Measurements from ENCODE around the gene TWNK.
"Not testable (repeated sequence)": the region's sequence is repeated elsewhere in the genome, so short reads cannot be mapped to it uniquely, and the experiment has no call there.

Gene TWNK

DNA sequence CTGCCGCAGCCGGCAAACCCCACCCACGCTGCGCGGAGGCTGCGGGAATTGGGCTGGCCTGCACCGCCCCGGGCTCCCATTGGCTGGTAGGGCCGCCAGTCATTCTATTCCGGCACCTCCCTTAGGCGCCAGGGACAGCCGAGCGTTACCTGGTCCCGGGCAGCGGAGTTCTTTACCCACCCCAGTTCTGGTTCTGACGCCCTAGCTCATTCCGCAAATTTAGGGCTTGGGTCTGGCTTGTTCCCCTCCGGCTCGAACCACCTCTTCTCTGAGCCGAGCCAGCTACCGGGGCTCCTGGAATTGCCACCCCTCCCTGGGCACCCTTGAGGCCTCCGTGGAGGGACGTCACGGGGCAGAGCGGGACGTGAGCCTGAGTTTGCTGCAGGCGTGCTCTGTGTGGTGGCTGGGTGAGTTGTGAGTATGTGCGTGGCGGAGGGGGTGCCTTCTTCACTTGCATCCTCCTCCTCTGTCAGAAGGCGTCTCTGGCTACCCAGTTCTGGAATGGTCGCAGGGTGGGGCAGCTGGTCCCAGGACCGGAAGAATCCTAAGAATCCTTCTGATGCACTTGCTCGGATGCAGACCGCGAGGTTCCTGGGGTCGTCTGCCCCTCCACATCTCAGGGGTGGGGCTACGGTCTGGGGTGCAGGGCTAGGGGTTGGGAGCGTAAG is 43.9 kb downstream of the TWNK start, which contains the start of the genes PDZD7 and SFXN3:
Gene PDZD7 (minus strand): TSS at position 2 of the 668 bp plus-strand sequence. CDS start 910 bp downstream, outside the sequence.
Gene SFXN3 (plus strand): TSS at position 107 of the 668 bp plus-strand sequence. CDS start 3,461 bp downstream, outside the sequence.
- DNase-seq (ENCODE audit: low spot score), result peak; percentile 93

DNA sequence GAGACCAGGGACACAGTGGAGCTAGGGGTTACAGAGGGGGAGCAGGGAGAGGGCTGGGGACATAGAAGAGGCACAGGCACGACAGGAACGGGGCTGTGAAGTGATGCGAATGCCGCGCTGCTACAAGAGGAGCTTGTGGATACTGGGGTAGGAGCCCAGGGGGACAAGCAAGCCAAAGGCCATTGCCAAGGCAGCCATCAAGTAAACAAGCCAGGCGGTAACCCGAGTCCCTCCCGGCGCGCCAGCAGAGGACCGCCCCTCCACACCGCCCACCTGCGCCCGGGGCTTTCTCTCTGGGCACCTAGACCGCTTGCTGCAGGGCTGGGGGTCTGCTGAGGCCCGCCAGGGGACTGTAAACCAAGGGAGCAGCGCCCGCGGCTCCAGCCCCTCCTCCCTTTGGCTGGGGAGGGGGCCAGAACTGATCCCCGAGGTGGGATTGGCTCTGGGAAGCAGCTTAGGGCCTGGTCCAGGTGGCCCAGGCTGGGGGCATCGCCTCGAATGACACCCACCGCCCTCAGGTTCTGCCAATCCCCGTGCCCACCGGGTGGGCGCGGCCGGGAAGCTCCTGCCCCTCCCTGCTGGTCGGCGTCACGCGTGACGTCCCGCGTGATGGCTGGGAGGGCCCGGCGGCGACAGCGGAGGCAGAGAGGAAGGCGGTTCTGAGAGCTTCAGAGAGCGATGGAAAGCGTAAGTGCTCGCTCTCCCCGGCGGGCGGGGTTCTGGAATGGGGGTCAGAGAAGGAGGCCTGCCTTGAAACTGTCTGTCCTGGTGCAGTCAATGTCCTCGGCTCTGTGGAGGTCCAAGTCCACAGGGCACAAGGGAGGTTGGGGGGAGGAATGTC is 44.7 kb downstream of the TWNK start:
- peak; percentile 60 for DNase-seq (ENCODE audit: low spot score)

DNA sequence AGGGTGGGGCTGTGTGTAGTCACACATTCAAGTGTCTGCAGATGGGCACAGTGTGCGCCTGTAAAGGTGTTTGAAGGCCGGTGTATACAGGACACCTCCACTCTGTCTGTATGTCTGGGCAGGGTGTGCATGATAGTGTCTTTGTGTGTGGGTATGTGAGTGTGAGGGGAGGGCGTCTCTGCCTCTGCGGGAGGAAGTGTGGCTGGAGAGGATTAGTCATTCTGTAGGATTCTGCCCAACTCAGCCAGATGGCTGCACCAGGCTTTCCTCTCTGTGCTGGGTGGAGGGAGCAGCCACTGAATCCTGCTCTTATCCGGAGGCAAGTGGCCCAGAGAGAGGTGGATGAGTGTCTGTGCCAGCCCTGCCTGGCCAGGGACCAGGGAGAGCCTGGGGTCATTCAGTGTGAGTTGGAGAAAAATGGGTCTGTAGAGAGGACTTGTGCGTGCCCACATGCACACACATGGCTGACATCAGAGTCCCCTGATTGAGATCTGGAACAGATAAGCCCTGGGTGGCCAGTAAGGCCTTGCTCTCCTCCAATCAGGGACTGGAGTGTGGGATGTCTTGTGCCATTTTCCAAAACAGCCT is 45.4 kb downstream of the TWNK start:
- DNase-seq (ENCODE audit: low spot score), result peak; percentile 84

DNA sequence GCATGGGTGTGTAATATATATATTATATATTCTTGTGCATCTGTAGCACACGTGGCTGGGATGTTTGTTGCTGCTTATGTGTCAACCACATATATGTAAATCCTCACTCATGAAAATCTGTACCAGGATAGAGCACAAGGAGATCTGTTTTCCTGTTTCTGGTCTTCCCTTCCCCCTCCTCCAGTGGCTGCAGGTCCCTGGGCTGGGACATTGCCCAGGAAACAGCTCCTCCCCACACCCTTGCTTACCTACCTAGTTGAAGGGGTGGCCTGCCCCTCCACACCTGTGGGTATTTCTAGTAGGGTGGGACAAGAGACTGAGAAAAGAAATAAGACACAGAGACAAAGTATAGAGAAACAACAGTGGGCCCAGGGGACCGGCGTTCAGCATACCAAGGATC is 45.9 kb downstream of the TWNK start:
- no peak for DNase-seq (ENCODE audit: low spot score)

DNA sequence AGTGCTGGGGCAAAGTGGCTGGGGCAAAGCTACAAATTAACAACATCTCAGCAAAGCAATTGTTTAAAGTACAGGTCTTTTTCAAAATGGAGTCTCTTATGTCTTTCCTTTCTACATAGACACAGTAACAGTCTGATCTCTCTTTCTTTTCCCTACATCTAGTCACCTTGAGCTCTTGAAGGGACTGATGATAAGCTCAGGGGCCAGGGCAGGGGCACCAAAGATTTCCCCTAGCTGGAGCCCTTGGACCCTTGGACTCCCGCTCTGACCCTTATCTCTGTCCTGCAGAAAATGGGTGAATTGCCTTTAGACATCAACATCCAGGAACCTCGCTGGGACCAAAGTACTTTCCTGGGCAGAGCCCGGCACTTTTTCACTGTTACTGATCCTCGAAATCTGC is 47.1 kb downstream of the TWNK start:
- DNase-seq (ENCODE audit: low spot score), result not testable (repeated sequence)

DNA sequence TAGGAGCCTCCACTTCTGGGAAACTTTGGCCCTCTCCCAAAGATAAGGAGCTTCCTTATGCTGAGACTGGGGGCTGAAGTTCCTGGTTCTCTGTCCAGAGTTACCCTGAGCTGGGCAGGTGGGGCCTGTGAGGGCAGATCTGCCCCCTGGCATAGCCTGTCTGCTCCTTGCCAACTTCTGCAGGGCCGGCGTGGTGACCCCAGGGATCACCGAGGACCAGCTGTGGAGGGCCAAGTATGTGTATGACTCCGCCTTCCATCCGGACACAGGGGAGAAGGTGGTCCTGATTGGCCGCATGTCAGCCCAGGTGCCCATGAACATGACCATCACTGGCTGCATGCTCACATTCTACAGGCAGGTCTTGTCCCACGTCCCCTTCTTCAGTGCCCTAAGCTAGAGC is 48.0 kb downstream of the TWNK start:
- no peak for DNase-seq (ENCODE audit: low spot score)

DNA sequence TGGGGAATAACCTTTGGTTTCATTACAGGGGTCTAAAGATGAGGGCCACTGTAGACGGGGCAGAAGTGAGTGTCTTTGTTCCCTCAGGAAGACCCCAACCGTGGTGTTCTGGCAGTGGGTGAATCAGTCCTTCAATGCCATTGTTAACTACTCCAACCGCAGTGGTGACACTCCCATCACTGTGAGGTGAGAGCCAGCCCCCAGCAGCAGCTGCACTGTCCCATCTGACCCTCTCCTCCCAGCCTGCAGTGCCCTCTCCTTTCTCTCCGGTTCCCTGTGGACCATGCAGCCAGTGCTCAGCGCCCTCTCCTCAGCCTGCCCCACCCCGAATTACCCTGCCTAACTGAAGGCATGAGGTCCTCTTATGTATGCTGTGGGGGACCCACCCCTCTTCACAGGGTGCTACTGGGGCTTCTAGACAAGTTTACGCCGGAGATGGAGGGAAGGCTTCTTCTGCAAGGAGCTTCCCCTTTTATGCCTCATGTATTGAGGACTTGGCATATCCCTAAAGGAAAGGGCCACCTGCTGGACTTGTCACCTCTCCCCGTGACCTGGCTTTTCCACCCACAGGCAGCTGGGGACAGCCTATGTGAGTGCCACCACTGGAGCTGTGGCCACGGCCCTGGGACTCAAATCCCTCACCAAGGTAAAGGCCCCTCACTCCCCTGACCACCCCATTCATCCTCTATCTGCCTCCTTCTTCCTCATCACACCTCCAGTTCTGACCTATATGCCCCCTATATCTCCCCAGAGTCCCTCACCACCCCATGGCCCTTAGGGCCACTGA is 48.8 kb downstream of the TWNK start:
- DNase-seq (ENCODE audit: low spot score), result no peak

DNA sequence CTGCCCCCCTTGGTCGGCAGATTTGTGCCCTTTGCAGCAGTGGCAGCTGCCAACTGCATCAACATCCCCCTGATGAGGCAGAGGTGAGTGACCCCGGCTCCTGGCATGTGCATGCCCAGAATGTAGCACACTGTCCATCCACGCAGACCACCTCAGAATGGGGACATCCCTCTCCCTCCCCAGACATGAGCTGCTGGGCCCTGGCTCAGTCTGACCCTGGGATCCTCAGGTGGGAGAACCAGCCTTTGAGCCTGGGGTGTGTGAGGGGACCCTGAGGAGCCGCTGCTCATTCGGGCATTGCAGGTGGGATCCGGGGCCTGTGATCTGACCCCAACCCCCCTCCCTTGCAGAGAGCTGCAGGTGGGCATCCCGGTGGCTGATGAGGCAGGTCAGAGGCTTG is 49.4 kb downstream of the TWNK start:
- DNase-seq (ENCODE audit: low spot score), result no peak

DNA sequence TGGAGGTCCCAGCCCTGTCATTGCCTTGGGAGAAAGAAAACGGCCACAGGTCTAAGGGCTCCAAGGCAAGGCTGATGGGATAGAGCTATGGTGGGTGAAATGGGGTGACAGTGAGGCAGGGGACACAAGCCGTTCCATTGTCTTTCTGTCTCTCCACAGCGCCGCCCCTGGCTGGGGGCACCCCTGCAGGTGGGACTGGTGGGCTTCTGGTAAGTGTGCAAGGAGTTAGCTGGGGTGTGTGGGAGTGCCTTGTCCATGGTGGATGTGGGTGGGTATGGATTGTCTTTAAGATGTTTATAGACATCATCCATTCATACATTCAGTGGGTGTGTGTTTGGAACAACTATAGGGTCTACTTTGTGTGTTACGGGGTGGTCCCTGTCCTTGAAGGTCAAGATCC is 51.1 kb downstream of the TWNK start:
- DNase-seq (ENCODE audit: low spot score), result no peak

DNA sequence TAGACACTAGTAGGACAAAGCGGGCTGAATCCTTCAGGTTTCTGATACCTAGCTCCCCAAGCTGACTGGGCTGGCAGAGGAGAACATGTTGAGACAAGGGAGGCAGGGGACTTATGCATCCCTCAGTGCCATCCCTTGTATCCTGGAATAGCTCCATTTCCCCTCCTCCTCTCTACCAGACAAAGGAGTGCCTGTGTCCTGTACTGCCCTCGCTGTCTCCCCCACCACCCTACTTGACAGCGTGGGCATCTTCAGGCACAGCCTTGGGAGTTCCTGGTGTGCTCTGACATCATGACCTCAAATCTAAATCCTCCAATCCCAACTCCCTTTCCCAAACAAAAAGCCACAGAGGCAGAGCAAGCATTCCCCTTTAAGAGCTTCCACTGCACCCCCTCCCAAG is 52.7 kb downstream of the TWNK start:
- no peak for DNase-seq (ENCODE audit: low spot score)

DNA sequence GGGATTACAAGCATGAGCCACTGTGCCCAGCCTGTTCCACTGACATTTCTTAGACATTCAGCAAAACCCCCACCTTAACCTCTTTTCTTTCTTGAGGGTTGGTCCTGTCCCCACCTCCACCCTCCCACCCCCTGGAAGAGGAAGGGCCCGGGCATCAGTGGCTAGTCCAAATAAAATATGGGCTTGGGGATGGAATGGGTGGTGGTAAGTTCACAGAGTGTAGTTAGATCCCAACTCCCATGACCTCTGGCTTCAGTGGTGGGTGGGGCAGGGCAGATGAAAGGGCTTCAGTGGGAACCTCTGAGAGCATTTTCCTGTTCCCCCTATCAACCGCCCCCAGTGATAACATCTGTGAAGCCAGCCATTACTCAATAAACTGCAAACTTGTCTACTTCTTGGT is 53.5 kb downstream of the TWNK start:
- no peak for DNase-seq (ENCODE audit: low spot score)

DNA sequence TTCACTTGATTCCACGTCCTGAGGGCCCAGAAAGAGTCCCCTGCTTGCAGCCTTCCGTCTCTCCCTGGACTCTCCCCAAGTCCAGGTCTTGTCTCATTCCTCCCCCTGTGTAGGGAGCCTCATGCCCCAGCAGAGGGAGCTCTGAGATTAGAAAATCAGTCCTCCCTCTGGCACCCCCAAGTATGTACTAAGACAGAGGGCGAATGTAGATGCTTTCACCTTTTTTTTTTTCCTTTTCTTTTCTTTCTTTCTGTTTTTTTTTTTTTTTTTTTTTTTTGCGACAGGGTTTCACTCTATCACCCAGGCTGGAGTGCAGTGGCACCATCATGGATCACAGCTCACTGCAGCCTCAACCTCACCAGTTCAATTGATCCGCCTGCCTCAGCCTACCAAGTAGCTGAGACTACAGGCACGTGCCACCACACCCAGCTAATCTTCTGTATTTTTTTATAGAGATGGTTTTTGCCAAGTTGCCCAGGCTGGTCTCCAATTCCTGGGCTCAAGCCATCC is 54.0 kb downstream of the TWNK start:
- DNase-seq (ENCODE audit: low spot score), result peak; percentile 89

DNA sequence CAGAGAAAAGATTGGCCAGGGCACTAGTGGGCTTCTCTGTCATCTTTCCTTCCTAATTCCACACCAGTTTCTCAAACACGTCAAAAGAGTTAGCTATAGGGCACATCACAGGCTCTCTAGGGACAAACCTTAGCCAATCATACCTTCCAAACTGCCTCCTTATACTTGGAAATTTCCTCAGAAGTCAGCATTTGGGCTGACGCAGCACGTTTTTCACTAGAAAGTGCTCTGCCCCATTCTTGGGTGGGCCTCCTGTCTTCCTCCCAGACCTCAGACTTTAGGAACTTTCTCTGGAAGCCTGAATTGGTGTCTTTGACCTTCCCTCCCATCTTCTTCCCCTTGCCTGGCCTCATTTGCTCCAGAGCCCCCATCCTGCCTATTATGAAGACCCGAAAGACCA is 54.8 kb downstream of the TWNK start:
- DNase-seq (ENCODE audit: low spot score), result no peak

DNA sequence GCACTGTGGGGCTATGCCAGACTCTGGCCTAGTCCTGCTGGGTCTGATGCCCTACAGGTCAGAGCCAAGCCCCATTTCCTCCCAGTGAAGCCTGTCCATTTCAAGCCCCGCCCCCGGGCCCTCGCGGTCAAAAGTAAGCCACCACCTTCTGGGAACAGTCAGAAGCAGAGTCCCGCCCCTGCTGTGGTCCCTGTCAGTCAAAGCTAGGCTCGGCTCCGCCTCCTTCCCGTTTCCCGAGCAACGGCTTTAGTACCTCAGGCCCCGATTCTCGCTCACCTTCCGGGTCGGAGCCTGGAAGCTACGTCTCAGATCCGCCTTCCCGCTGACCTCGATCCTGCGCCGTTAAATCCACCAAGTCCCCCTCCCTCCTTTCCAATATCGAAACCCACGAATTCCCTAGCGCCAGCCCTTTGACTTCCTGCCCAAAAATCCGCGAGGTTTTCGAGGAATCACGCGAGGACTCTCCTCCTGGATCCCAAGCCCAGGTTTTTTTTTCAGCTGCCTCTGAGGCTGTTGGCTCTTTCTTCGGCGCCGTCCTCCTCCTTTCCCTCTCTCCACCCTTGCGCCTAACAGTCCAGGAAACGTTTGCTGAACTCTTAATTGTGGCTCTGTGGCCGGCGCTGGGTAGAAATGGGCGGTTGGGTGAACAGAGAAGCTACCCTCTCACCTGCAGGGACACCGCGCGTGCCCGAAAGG is 55.5 kb downstream of the TWNK start:
- DNase-seq (ENCODE audit: low spot score), result peak; percentile 97

DNA sequence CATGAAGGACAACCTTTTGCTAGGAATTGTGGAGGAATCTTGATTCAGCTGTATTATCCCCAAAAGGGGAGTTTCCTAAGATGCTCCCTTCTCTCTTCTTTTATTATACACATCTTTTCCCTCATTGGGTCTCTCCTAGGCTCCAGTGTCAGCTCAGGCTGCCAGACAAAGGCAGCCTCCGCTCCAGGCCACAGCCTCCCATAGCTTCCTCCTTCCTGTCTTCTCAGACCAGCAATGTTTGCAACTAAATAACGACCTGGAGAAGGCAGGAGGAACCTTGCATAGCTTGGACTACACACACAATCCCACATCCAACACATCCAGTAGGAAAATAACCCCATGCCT is 56.0 kb downstream of the TWNK start:
- no peak for DNase-seq (ENCODE audit: low spot score)

Measured in RKO (cell line).